GM12801 (cell line): ENCODE data around the gene PRSS22.

ENCODE experiments used
- CTCF ChIP-seq: IDR thresholded peaks from one replicate; pipeline ENCODE4 v1.5.1; 2011; ENCODE audit warnings: control low read depth; ENCODE audit not compliant: insufficient read length; ENCODE audit errors: extremely low read depth

Gene PRSS22

GRCh38 chr16:2822496-2822895, 35.5 kb downstream of the PRSS22 start:
- TF ChIP-seq CTCF, result no peak

DNA sequence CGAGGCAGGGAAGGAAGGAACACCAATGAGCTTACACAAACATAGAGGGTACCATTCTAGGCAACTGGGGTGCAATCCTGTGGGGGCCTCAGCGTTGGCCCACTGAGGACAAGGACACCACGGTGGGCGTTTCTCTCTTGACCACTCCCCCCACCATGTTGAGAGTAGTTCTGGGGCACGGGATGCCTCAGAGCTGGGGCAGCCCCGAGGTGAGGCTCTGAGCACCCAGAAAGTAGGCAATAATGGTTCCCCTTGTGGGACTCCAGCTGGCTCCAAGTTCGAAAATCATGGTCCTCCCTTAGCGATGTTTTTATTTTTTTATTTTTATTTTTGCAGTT, 35.8 kb downstream of the PRSS22 start:
- TF ChIP-seq CTCF, result no peak

GRCh38 chr16:2821487-2822157, 36.3 kb downstream of the PRSS22 start:
- TF ChIP-seq CTCF, result no peak

DNA sequence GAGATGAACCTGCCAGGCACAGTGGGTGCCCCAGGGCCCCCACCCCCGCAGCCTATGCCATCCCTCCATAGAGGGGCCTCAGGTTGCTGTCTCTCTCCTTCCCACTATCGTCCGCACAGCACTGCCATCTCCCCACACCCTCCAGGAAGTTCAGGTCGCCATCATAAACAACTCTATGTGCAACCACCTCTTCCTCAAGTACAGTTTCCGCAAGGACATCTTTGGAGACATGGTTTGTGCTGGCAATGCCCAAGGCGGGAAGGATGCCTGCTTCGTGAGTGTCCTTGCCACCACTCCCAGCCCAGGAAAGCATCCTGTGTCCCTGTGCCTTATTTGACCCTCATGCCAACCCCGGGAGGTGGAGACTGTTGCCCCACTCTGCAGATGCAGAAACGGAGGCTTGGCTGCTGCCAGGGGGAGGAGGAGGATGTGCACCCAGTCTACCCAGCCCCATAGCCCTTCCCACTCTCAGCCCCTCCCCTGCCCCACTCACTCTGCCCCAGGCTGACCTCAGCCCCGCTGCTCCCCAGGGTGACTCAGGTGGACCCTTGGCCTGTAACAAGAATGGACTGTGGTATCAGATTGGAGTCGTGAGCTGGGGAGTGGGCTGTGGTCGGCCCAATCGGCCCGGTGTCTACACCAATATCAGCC, 37.0 kb downstream of the PRSS22 start:
- TF ChIP-seq CTCF, result no peak

GRCh38 chr16:2819939-2820835, 37.8 kb downstream of the PRSS22 start:
- TF ChIP-seq CTCF, result no peak

GRCh38 chr16:2819179-2819938, 38.6 kb downstream of the PRSS22 start:
- no peak for TF ChIP-seq CTCF
